GM12875 (cell line): ENCODE data around the gene OR4A47.
"Not testable (repeated sequence)": the region's sequence is repeated elsewhere in the genome, so short reads cannot be mapped to it uniquely, and the experiment has no call there.

ENCODE experiments used
- H3K4me3 ChIP-seq: one replicate; pipeline ENCODE4 v1.5.1; 2011; ENCODE audit warnings: low read depth, low read length, control low read depth
- TF ChIP-seq, protein P1 (sequence below): IDR thresholded peaks from 2 replicates; pipeline ENCODE4 v1.5.1; 2011; ENCODE audit warnings: low read depth, mild to moderate bottlenecking, control low read depth, inconsistent platforms, low read length, moderate library complexity, borderline replicate concordance; ENCODE audit not compliant: insufficient read depth

OR4A47 gene, protein sequence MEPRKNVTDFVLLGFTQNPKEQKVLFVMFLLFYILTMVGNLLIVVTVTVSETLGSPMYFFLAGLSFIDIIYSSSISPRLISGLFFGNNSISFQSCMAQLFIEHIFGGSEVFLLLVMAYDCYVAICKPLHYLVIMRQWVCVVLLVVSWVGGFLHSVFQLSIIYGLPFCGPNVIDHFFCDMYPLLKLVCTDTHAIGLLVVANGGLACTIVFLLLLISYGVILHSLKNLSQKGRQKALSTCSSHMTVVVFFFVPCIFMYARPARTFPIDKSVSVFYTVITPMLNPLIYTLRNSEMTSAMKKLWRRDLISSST

DNA sequence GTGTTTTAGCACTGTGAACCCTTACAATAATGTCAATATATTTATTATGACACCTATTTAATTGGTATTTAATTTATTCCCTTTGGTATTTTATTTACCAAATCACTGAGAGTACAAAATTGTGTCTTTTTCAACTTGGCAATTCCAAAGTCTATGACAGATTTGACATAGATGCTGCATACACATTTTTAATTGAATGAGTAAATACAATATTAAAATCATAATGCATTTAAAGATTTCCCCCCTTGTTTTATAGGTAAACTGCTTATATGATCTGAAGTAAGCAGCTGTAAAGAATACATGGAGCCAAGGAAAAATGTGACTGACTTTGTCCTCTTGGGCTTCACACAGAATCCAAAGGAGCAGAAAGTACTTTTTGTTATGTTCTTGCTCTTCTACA lies at the start of gene OR4A47:
TSS of gene OR4A47 (plus strand) at position 301 of the 400 bp plus-strand sequence. CDS start at position 301, 0 bp downstream.
- not testable (repeated sequence) for H3K4me3 ChIP-seq

DNA sequence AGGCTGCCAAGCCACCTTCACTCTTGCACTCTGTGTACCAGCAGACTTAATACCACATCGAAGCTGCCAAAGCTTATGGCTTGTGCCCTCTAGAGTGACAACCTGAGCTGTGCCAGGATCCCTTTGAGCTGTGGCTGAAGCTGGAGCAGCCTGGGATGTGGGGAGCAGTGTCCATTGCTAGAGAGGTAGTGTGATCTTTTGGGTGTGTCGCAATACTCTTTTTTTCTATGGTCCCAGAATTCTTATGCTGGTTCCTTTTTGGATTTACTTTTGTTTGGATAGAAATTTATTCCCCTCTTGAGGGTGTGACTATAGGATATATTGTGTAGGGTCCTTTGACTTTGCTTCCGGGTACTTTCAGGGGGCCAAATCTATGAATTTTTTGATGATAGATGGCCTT lies 32.7 kb upstream of the OR4A47 start:
- not testable (repeated sequence) for H3K4me3 ChIP-seq

DNA sequence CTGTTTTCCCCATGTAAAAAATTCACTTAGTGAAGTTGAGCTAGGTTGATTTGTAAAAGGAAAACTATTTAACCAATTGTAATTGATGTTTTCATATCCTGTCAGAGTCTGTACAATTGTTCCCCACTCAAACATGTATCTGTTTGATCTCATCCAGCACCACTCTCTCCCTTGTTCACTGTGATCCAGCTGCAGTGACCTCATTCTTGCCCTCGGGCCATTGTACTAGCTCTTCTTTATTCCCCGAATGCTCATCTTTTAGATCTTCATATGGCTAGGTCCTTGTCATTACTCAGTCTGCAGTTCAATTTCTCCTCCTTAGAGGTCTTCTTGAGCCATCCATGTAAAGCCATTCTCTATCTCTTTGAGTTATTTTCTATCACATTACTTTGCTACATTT lies 14.6 kb upstream of the OR4A47 start:
- not testable (repeated sequence) for H3K4me3 ChIP-seq

DNA sequence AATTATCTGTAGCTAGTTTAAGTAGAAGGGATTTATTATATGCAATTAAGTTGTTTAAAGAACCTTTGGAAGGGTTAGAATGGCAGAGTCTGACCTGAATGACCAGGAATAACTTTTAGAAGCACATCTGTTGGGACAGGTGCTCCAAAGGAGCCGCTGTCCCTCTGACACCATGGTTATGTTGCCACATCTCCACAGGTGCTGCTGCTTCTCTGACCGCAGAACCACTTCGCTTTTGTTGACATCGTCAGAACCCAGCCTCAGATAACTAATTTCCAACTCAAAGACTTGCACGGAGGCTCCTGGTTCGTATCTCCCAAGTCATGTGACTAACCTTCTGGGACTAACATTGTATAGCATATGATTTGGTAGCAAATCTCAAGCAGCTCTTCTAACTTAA lies 13.9 kb upstream of the OR4A47 start:
- H3K4me3 ChIP-seq, result not testable (repeated sequence)

DNA sequence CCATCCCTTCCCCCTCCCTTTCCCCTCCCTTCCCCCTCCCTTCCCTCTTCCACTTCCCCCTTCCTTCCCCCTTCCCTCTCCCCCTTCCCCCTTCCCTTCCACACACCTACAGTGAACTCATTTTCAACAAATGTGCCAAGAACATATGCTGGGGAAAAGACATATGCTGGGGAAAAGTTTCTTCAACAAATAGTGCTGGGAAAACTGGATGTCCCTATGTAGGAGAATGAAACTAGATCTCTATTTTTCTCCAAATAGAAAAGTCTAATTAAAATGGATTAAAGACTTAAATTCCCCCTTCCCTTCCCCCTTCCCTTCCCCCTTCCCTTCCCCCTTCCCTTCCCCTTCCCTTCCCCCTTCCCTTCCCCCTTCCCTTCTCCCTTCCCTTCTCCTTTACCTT lies 17.6 kb downstream of the OR4A47 start:
- not testable (repeated sequence) for H3K4me3 ChIP-seq

DNA sequence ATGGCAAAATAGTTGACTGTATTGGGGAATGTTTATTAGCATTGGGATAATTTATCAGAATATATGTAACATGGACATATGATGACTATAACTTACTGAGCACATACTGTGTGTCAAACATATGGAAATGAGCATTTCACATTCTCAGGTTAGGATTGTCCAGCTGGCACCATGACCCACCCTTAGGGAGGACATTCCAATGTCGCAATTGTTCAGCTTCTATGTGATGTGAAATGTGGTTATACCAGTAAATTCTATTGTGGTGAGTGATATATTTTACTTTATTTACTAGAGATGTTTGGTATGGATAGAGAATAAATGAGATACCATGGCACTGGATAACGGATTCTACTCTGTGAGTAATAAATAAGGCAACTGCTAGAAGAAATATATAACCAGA lies 50.4 kb downstream of the OR4A47 start:
- TF ChIP-seq, protein P1, sequence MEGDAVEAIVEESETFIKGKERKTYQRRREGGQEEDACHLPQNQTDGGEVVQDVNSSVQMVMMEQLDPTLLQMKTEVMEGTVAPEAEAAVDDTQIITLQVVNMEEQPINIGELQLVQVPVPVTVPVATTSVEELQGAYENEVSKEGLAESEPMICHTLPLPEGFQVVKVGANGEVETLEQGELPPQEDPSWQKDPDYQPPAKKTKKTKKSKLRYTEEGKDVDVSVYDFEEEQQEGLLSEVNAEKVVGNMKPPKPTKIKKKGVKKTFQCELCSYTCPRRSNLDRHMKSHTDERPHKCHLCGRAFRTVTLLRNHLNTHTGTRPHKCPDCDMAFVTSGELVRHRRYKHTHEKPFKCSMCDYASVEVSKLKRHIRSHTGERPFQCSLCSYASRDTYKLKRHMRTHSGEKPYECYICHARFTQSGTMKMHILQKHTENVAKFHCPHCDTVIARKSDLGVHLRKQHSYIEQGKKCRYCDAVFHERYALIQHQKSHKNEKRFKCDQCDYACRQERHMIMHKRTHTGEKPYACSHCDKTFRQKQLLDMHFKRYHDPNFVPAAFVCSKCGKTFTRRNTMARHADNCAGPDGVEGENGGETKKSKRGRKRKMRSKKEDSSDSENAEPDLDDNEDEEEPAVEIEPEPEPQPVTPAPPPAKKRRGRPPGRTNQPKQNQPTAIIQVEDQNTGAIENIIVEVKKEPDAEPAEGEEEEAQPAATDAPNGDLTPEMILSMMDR, result no peak
- H3K4me3 ChIP-seq, result no peak overlapping the region
